Ramos (cell line): ENCODE measurements around the gene PLCH2.

Experiments
- in situ Hi-C: fragments of 300-500 bp; cut with MboI; formaldehyde crosslinking; loops from one replicate; pipeline ENCODE4 v1.14.3; 2022; ENCODE audit warnings: low sequenced_read_pairs; ENCODE audit not compliant: unreplicated experiment

PLCH2 gene

DNA sequence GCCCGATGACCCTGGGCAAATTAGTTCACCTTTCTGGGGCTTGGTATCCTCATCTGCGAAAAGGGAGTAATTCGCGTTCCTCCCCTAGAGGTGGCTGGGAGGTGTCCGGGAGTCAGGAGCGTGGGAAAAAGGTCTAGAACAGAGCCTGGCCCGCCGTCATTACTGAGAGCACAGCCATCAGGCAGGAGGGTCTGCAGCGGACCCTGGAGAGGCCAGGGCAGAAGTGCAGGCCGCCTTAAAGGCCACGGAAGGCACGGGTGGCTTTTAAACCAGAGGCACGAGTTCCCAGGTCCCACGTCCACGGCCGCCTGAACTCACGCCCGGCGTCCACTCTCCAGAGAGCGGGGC is 49.5 kb downstream of the PLCH2 start:
- in situ Hi-C loops, result no loop called here

GRCh38 chr1:2525920-2526823 is 50.1 kb downstream of the PLCH2 start, which contains the start of gene PANK4:
Gene PANK4, minus strand, starts transcription at chr1:2526596. Its CDS starts 9 bp downstream, at chr1:2526587.
- in situ Hi-C loops, result no loop called here

GRCh38 chr1:2526824-2527555 is 50.9 kb downstream of the PLCH2 start:
- in situ Hi-C loops, result no loop called here

- in situ Hi-C loops, result no loop called here
Measured at GRCh38 chr1:2527556-2527860, 51.4 kb downstream of the PLCH2 start.

GRCh38 chr1:2528016-2528415 is 51.9 kb downstream of the PLCH2 start:
- in situ Hi-C loops, result no loop called here

DNA sequence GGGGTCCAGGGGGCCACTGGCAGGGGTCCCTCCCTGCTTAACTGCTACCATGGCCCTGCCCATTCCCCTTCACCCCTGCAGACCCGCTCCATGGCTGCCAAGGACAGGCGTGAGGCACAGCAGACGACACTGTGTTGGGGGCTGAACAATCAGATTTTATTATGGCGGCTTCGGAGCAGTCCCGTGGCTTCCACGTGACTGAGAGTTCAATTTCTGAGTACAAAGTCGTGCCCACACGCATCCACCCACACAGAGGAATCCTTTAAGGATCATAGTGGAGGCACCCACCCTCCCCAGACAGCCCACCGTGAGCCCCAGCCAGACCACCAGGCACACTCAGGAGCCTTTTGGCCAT is 52.5 kb downstream of the PLCH2 start:
- in situ Hi-C loops, result no loop called here

DNA sequence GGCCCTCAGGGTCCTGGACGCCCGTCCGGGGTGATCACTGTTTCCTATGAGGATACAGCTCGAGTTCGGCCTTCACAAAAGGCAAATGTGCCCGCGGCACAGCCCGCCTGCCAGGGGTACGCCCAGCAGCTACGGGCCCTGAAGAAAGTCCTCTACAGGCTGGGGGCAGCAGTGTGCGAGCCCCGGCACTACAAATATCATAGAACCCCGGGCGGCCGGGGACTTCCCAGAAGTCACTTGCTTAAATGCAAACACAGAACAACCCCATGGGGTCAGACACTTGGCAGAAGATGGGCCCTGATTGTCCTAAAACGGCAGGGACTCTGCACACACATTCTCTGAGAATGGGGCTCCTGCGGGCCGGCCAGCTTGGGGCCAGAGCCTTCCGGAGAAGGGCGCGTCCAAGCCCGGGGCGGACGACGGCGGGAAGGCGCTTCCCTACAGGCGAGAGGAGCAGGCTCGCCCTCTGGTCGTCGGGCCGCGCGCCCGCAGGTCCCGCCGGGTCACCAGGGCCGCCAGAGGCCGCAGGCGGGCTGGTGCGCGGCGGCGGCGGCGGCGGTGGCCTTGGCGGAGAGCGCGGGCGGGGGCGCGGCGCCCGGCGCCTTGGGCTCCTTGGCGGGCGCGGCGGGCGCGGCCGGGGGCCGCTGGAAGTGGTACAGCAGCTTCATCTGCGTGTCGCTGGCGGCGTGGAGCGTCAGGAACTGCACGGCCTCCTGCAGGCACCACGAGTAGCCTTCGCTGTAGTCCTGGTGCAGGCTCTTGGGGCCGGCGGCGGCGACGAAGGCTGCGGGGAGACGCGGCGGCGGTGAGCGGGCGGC is 53.1 kb downstream of the PLCH2 start:
- in situ Hi-C loops, result no loop called here

DNA sequence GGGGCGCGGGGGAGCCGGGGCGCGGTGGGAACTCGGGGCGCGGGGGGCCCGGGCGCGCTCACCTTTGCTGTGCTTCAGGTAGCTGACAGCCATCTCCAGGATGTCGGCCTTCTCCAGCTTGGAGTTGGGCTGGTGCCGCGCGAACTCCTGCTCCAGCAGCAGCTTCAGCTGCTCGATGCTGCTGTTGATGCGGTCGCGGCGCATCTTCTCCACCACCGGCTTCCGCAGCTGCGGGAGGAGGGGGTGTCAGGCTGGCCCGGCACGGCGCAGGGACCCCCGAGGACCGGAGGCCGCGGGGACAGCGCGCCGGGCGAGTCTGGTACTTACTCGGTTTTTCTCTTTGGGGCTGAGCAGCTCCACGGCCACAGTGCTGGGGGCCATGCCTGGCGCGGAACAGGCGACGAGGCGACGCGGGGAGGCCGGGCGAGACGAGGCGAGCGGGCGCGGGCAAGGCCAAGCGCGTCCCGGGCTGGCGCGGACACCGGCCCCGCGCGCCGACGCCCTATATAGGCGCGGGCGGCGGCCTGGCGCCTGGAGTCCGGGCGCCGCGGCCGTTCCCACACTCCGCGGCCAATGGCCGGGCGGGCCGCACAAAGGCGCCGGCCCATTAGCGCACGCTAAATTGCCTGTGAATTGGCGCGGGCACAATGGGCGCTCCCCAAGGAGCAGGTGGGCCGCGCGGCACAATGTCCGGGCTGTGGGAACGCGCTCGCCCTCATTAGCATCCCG is 53.9 kb downstream of the PLCH2 start, which contains the start of gene HES5:
Gene HES5, minus strand, starts transcription at position 480 of the 729 bp plus-strand sequence. Its CDS starts 99 bp downstream, at position 381.
- in situ Hi-C loops, result no loop called here

- in situ Hi-C loops, result no loop called here
Measured at GRCh38 chr1:2530513-2531361, 54.6 kb downstream of the PLCH2 start.

- in situ Hi-C loops, result no loop called here
Measured at GRCh38 chr1:2532485-2533160, 56.5 kb downstream of the PLCH2 start.

DNA sequence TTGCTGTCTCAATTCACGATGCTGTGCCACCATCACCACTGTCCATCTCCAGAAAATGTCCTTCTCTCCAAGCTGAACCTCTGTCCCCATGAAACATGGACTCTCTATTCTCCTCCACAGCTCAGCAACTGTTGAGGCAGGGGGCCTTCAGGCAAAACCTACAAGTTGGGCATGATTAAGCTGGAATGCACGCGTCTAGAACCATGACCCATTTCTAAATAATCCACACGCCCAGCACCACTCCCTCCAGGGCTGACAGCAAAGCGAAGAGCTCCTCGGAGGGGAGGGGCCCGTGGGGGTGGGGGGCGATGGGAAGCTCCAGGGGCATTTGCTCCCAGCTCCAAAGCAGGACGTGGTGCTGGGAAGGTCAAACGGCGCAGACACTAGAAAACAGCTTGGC is 57.3 kb downstream of the PLCH2 start:
- in situ Hi-C loops, result no loop called here

DNA sequence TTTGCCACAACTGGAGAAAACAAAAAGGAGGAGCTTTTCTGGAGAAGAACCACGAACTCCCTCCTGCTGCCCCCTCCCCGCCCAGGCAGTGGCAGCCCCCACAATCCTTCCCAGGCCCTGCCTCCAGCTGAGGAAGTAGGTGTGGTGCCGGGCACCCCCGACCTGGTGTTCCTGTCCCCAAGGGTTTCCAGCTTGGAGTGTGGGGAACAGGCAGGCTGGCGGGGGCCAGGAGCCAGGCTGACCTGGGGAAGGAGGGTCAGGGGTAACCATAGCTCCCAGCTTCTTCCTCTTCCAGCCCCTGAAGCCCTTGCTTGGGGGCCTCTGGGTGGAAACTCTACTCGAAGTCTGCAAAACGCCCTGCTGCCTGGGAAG is 58.2 kb downstream of the PLCH2 start:
- in situ Hi-C loops, result no loop called here

- in situ Hi-C loops, result no loop called here
Measured at GRCh38 chr1:2534687-2535441, 58.8 kb downstream of the PLCH2 start.

DNA sequence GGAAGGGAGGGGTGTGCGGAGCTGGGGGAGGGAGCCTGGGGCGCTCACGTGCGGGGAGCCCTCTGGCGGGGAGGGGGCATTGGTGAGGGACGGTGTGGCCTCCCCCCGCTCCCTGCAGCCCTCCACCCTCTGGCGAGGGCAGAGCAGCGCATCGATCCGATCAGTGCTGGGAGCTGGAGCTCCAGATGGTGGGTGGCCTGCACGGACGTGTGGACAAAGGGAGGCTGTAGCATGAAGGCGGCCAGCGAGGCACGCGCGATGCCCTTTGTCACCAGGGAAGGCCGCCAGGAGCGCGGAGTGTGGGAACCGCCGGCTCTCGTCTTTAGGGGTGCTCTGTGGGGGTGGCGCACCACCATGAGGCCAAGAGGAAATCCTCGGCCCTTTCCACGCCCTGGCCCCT is 59.4 kb downstream of the PLCH2 start:
- in situ Hi-C loops, result no loop called here

- in situ Hi-C loops, result no loop called here
Measured at GRCh38 chr1:2535981-2536380, 59.9 kb downstream of the PLCH2 start.

DNA sequence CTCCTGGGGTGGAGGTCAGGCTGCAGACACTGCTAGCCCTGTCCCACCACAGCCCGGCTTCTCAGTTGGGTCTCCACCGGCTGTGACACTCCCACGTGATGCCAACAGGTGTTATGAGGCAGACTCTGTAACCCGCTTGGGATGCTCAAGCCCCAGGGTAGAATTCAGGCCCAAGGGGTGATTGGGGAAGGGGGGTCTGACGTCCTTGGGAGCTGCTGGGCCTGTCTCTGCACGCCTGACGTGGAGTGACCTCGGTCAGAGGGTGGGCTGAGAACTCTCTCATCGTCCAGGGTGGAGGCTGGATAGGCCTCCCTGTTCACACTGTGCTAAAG is 61.7 kb downstream of the PLCH2 start:
- in situ Hi-C loops, result no loop called here

GRCh38 chr1:2538376-2538775 is 62.3 kb downstream of the PLCH2 start:
- in situ Hi-C loops, result no loop called here

DNA sequence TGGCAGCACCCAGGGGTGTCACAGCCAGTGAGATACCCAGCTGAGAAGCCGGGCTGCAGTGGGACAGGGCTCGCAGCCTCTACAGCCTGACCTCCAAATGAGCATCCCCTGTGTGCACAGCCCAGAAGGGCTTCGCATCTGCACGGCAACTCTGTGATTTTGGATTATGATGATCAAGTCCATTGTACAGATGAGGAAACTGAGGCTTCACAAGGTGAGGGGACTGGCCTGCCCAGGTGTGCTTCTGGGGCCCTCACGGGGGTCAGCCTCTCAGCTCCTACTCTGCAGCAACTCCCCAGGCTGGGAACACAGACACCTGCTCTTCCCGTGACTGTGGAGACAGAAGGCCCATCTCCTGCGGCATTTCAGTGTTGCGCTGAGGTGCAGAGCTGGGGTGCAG is 62.8 kb downstream of the PLCH2 start:
- in situ Hi-C loops, result no loop called here
